Measurements from ENCODE around the gene RPS25.

The RPS25 gene

DNA sequence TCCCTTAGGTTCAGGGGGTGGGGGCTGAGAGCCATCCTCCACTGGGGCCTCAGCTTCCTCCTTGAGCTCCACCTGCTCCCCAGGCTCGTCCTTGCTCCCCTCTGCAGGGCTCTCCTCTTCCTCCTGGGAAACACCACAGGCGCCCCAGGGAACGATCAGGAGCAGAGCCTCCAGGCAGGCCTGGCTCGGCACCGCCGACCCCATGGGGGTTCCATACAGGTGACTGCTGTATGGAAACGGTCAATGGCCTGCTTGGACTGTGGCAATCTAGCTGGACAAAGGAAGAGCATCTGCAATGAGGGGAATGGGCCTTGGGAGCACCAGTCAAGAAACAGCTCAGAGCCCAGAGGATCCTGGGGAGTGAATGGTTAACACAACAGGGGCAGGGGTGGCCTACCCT is 30.9 kb upstream of the RPS25 start:
- no peak for DNase-seq (ENCODE audit: low read depth)

DNA sequence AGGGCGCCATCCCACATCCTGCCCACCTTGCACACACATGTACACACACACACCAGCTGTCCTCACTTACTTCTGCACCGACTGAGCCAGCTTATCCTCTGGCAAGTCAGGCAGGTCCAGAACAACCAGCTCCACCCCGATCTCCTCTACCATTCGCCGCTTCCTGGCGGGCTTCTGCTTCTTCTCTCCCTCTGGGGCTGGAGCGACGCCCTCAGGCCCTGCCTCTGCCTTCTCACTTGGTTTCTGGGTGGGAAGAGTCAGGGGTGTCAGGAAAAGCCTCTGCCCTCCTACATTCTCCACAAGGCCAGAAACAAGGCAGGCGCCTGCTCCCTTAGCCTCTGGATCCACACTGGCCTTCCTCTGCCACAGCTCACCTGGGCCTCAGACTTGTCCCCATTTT is 30.5 kb upstream of the RPS25 start:
- no peak overlapping the region for H3K4me3 ChIP-seq (ENCODE audit: control insufficient read depth, low read depth, low read length)
- TF ChIP-seq, protein P1, sequence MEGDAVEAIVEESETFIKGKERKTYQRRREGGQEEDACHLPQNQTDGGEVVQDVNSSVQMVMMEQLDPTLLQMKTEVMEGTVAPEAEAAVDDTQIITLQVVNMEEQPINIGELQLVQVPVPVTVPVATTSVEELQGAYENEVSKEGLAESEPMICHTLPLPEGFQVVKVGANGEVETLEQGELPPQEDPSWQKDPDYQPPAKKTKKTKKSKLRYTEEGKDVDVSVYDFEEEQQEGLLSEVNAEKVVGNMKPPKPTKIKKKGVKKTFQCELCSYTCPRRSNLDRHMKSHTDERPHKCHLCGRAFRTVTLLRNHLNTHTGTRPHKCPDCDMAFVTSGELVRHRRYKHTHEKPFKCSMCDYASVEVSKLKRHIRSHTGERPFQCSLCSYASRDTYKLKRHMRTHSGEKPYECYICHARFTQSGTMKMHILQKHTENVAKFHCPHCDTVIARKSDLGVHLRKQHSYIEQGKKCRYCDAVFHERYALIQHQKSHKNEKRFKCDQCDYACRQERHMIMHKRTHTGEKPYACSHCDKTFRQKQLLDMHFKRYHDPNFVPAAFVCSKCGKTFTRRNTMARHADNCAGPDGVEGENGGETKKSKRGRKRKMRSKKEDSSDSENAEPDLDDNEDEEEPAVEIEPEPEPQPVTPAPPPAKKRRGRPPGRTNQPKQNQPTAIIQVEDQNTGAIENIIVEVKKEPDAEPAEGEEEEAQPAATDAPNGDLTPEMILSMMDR (IDR thresholded peaks at IDR 0.05; ENCODE audit: control insufficient read depth, insufficient read depth, low read depth, low read length, missing control alignments): no peak
- DNase-seq (ENCODE audit: low read depth): no peak

More for the DNA sequence above, 30.9 kb upstream of the RPS25 start:
- H3K4me3 ChIP-seq (ENCODE audit: control insufficient read depth, low read depth, low read length): no peak overlapping the region
- TF ChIP-seq, protein P1 (IDR thresholded peaks at IDR 0.05; ENCODE audit: control insufficient read depth, insufficient read depth, low read depth, low read length, missing control alignments): no peak

DNA sequence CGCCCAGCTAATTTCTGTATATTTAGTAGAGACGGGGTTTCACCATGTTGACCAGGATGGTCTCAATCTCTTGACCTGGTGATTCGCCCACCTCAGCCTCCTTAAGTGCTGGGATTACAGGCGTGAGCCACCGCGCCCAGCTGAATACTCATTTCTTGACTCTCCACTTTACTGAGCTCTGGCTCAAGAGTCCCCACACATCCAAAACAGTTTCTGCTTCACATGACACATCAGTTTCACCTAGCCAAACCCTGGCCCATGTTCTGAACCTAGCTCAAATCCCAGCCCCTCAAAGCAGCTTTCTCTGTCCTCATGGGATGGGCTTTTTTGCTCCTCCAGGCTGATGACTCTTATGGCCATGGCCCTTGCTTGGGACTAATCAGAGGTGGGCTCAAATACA is 29.1 kb upstream of the RPS25 start:
- H3K4me3 ChIP-seq (ENCODE audit: control insufficient read depth, low read depth, low read length): no peak overlapping the region
- TF ChIP-seq, protein P1 (IDR thresholded peaks at IDR 0.05; ENCODE audit: control insufficient read depth, insufficient read depth, low read depth, low read length, missing control alignments): no peak
- DNase-seq (ENCODE audit: low read depth): no peak

DNA sequence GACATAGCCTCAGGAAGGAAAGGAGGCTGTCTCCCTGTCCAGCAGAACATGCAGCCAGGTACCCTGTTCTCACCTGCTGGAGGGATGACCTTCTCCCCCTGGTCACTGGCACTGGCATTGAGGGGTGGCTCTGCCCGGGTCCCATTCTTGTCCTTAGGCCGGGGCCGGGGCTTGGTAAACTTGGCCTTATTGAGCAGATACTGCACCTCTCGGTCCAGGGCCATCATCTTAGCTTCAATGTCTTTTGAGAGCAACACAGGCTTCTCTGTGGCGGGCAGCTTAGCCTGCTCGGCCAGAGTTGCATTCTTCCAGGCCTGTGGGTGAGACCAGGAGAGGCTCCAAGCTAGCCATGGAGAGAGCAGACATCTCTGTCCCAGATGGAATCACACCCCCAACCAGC is 28.3 kb upstream of the RPS25 start:
- H3K4me3 ChIP-seq (ENCODE audit: control insufficient read depth, low read depth, low read length): no peak overlapping the region
- DNase-seq (ENCODE audit: low read depth): no peak
- TF ChIP-seq, protein P1 (IDR thresholded peaks at IDR 0.05; ENCODE audit: control insufficient read depth, insufficient read depth, low read depth, low read length, missing control alignments): no peak

DNA sequence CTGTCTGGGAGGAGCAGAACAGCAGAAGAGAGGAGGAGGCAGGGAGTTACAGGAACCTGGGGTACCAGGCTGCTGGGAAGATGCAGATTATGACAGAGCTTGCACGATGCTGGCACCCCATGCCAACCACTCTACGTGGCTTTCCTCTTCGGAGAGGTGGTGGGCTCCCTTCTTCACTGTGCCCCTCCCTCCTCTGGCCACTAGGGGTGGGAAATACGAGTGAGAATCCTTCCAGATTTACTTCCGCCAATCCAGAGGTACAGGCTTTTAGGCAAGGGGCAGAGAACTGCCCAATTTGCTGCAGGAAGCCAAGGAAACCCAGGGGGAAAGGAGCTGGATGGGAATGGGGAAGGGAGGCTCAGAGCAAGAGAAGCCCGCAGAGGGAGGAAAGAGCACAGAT is 26.6 kb upstream of the RPS25 start:
- TF ChIP-seq, protein P1 (IDR thresholded peaks at IDR 0.05; ENCODE audit: control insufficient read depth, insufficient read depth, low read depth, low read length, missing control alignments): no peak
- DNase-seq (ENCODE audit: low read depth): no peak
- H3K4me3 ChIP-seq (ENCODE audit: control insufficient read depth, low read depth, low read length): no peak overlapping the region

DNA sequence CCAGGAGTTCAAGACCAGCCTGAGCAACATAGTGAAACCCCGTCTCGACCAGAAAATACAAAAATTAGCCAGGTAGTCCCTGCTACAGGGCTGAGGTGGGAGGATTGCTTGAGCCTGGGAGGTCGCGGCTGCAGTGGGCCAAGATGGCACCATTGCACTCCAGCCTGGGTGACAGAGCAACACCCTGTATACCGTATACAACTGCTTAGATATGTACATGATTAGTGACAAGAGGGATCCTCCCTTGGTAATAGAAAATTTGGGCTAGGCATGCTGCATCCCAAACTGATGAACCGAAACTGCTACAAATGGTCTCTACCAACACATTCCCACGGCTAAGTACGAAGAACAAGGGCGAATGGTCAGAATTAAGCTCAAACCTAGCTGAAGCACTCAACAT is 24.8 kb upstream of the RPS25 start:
- TF ChIP-seq, protein P1 (IDR thresholded peaks at IDR 0.05; ENCODE audit: control insufficient read depth, insufficient read depth, low read depth, low read length, missing control alignments): no peak
- no peak for DNase-seq (ENCODE audit: low read depth)
- H3K4me3 ChIP-seq (ENCODE audit: control insufficient read depth, low read depth, low read length): no peak overlapping the region
